Spinal cord (tissue), 10 donors: ENCODE results near the gene NUP153. TPM values are rescaled to one million over a fixed set of nuclear protein-coding genes. Genes with fewer than 3 reads are reported as not detected.

Experiments used
- DNase-seq, 6 donors: peaks; one replicate each; pipeline versions ENCODE4 v3.0.0 to v3.0.0-alpha.2; 2013 to 2015; ENCODE audit warnings: low spot score in 6 of 6, low read depth in 4 of 6
- H3K27ac ChIP-seq: one replicate; pipeline ENCODE4 v1.5.1; 2013; ENCODE audit warnings: low read depth, low read length, control low read depth
- H3K27me3 ChIP-seq: one replicate; pipeline ENCODE4 v1.6.1; 2013; ENCODE audit warnings: low read length; ENCODE audit not compliant: control insufficient read depth, insufficient read depth
- H3K36me3 ChIP-seq: one replicate; pipeline ENCODE4 v1.6.1; 2013; ENCODE audit warnings: low read length; ENCODE audit not compliant: control insufficient read depth, insufficient read depth
- H3K4me1 ChIP-seq: one replicate; pipeline ENCODE4 v1.6.1; 2013; ENCODE audit warnings: low read length; ENCODE audit not compliant: control insufficient read depth, insufficient read depth
- H3K4me3 ChIP-seq: one replicate; pipeline ENCODE4 v1.5.1; 2013; ENCODE audit warnings: low read depth, low read length, control low read depth
- H3K9me3 ChIP-seq: one replicate; pipeline ENCODE4 v1.6.1; 2013; ENCODE audit warnings: low read length; ENCODE audit not compliant: control insufficient read depth, insufficient read depth
- WGBS: methylation state at CpG from one replicate; pipeline ENCODE4 v1.1.5; 2013; ENCODE audit warnings: missing lambda C conversion rate; ENCODE audit not compliant: insufficient coverage; 5-methylcytosine and 5-hydroxymethylcytosine counted together
- polyA plus RNA-seq, 2 donors: library from polyadenylated mRNA; unstranded; fragments of 120-200 nt; gene quantifications; one replicate each; pipeline ENCODE4 v1.2.1, GENCODE V29; 2013; ENCODE audit not compliant: insufficient read length in 2 of 2
- total RNA-seq, 2 donors: library from RNA; depleted of rRNA in 1 of 2; stranded (reverse); fragments of 120-200 nt in 1 of 2; fragments of >200 nt in 1 of 2; gene quantifications; one replicate each; pipeline versions ENCODE4 v1.2.3 to v1.2.4, GENCODE V29; 2013 to 2014
- donor health status: healthy.

The NUP153 gene
- total and polyA plus RNA-seq, 4 donors, result 33.2 to 45.4 (median 37.1) TPM

DNA sequence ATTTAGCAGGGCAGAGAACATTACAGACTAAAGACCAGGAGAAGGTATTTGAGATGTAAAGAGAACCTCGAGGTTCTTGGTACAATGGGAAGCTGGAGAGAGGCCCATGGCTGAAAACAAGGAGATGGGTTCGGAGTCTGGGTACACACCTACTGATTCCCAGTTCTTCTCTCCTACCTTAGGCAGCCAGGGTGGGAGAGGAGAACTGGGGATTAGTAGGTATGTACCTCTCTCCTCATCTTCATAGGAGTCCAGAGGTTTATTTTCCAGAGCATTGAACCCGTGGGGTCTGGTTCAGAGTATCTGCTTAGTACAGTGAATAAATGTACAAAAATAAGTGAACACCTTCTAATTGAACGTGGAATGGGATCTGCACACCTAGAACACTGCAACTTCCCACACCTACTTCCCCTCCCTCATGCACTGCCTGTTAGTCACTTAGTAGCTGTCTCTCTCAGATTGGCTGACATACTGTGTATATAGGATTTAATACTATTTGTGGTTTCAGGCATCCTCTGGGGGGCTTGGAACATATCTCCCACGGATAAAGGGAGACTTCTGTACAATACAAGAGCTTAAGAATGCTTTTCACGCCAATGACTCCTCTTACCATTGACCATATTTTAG, 23.5 kb upstream of the NUP153 start:
- WGBS, result 100% methylated on average over 1 of the region's 6 CpGs
- peaks cover 1% of the 10 kb centered on the region for H3K4me1 ChIP-seq
- no peaks in the 10 kb centered on the region for H3K9me3 ChIP-seq
- no peak for DNase-seq
- no peak overlapping the region for H3K27ac ChIP-seq
- H3K36me3 ChIP-seq, result no peaks in the 10 kb centered on the region
- H3K27me3 ChIP-seq, result no peaks in the 10 kb centered on the region
- no peak overlapping the region for H3K4me3 ChIP-seq

DNA sequence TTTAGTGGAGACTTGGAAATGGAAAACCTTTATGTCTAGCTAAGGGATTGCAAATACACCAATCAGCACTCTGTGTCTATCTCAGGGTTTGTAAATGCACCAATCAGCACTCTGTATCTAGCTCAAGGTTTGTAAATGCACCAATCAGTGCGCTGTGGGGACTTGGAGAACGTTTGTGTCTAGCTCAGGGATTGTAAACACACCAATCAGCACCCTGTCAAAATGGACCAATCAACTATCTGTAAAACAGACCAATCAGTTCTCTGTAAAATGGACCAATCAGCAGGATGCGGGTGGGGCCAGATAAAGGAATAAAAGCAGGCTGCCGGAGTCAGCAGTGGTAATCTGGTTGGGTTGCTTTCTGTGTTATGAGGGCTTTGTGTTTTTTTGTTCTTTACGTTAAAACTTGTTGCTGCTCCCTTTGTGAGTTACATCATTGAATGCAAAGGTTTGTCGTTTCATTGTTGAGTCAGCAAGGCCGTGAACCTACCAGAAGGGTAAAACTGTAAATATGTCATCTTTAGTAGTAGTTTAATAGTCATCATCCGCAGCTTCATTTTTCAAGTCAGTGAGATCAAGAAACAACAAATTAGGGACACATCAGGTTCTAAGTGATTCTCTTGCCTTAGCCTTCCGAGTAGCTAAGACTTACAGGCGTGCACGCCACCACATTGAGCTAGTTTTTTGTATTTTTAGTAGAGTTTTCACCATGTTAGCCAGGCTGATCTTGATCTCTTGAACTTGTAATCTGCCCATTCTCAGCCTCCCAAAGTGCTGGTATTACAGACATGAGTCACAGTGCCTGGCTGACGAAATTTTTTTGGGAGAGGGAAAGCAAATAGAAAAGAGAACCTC, 22.7 kb upstream of the NUP153 start:
- H3K4me1 ChIP-seq, result peaks cover 4% of the 10 kb centered on the region
- H3K27ac ChIP-seq, result no peak overlapping the region
- DNase-seq, result no peak
- no peaks in the 10 kb centered on the region for H3K27me3 ChIP-seq
- H3K36me3 ChIP-seq, result no peaks in the 10 kb centered on the region
- WGBS, result 92% methylated on average over 6 of the region's 12 CpGs
- H3K4me3 ChIP-seq, result no peak overlapping the region
- H3K9me3 ChIP-seq, result no peaks in the 10 kb centered on the region

DNA sequence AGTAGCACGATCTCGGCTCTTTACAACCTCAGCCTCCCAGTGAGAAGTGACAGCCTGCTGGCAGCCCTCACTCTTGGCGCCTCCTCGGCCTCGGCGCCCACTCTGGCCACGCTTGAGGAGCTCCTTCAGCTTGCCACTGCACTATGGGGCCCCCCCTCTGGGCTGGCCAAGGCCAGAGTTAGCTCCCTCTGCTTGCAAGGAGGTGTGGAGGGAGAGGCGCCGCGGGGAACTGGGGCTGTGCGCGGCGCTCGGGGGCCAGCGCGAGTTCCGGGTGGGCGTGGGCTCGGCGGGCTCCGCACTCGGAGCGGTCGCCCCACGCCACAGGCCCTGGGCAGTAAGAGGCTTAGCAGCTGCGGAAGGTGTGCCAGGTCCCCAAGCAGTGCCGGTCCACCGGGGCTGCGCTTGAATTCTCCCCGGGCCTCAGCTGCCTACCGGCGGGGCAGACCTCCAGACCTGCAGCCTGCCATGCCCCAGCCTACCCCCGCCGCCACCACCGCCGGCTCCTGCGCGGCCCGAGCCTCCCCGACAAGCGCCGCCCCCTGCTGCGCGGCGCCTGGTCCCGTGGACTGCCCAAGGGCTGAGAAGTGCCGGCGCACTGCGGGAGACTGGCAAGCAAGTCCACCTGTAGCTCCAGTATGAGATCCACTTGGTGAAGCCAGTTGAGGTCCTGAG, 22.0 kb upstream of the NUP153 start:
- DNase-seq, result no peak
- H3K4me1 ChIP-seq, result peaks cover 4% of the 10 kb centered on the region
- no peak overlapping the region for H3K4me3 ChIP-seq
- 96% methylated on average over 44 of the region's 49 CpGs for WGBS
- no peaks in the 10 kb centered on the region for H3K9me3 ChIP-seq
- no peak overlapping the region for H3K27ac ChIP-seq
- no peaks in the 10 kb centered on the region for H3K36me3 ChIP-seq
- no peaks in the 10 kb centered on the region for H3K27me3 ChIP-seq

DNA sequence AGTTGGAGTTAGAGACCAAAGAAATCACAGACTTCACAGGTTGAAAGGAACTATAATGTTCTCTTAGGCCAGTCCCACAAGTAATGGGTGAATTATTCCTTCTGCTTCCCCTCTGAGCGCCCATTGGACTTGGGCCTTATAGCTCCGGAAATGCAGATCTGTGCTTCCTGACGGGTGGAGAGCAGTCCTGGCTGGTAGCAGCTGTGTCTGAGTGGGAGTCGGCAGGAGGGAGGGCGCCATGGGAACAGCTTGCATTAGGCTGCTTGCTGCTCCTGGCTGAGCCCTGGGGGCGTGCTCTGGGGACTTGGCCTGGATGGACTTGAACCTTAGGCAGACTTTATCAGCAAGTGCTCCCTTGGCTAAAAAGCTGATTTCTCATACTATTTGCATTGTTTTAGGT, 18.4 kb upstream of the NUP153 start:
- no peak overlapping the region for H3K27ac ChIP-seq
- 13% methylated on average over 6 of the region's 6 CpGs for WGBS
- no peaks in the 10 kb centered on the region for H3K9me3 ChIP-seq
- H3K4me3 ChIP-seq, result no peak overlapping the region
- no peaks in the 10 kb centered on the region for H3K27me3 ChIP-seq
- DNase-seq, result peak in 2 of 6 donors; percentile 47 to 50
- peaks cover 4% of the 10 kb centered on the region for H3K4me1 ChIP-seq
- no peaks in the 10 kb centered on the region for H3K36me3 ChIP-seq

DNA sequence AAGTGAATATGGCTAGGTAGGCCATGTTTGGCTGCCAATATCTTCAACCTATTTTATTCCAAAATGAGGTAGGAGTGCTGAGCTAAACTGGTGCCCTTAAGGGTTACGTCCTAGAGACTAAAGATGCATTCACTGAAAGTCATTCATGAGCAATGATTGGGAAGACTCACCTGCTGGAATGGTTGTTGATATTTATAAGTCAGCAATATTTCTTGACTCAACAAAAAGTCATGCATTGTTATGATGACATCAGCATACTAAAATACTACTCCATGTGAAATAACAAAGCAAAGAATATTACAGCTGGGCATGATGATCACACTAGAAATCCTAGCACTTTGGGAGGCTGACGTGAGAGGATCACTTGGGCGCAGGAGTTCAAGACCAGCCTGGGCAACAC, 17.6 kb upstream of the NUP153 start:
- H3K4me3 ChIP-seq, result no peak overlapping the region
- H3K27ac ChIP-seq, result no peak overlapping the region
- H3K9me3 ChIP-seq, result no peaks in the 10 kb centered on the region
- WGBS, result 67% methylated on average over 1 of the region's 3 CpGs
- DNase-seq, result no peak
- H3K4me1 ChIP-seq, result peaks cover 4% of the 10 kb centered on the region
- no peaks in the 10 kb centered on the region for H3K27me3 ChIP-seq
- no peaks in the 10 kb centered on the region for H3K36me3 ChIP-seq

DNA sequence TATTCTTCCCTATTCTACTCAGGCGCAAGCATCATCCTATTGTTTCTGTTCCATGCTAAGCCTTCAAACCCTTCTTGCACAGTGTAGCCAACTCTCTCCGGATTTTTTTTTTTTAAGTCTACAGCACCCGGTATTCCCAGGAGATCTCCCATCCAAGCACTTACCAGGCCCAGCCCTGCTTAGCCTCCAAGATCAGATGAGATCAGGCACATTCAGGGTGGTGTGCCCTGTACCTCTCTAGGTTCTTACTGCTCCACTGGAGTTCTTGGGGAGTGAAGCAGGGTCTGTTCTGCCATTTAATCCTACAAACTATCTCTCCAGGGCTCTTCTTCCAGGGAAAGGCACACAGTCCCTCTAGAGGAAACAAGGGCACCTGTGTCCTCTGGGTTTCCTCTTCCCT, 14.9 kb upstream of the NUP153 start:
- H3K4me3 ChIP-seq, result no peak overlapping the region
- WGBS, result 89% methylated on average over 2 of the region's 3 CpGs
- no peaks in the 10 kb centered on the region for H3K9me3 ChIP-seq
- peaks cover 4% of the 10 kb centered on the region for H3K4me1 ChIP-seq
- no peaks in the 10 kb centered on the region for H3K27me3 ChIP-seq
- no peak overlapping the region for H3K27ac ChIP-seq
- H3K36me3 ChIP-seq, result no peaks in the 10 kb centered on the region
- DNase-seq, result no peak

DNA sequence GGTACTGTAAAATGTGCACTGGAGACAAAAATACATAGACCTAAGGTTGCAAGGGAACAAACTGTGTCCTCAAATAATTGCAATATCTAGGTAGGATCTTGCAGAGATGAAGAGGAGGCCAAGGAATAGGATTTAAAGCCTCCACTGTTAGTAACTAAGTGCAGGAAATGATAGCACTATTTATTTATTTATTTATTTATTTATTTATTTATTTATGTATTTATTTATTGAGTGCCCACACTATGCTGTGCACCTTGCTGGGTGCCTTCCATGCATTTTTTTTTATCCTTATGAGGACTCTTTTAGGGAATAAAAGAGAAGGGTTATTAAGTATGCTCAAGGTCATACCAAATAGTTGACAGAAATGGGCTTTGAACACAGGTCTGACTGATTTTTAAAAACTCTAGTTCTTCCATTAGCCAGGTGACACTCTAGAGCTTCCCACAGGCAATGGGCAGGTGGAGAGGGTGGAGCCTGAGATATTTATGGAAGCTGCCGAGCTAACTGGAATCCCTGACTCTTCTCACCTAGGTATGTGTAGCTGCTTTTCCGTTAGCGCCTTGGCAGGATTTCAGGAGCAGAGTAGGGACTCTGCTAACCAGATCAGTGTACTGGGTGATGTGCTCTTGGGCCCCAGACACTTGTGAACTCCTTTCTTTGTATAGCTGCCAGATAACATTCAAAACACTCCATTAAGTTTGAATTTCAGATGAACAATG, 12.8 kb upstream of the NUP153 start:
- H3K9me3 ChIP-seq, result no peaks in the 10 kb centered on the region
- no peak overlapping the region for H3K4me3 ChIP-seq
- no peak for DNase-seq
- no peaks in the 10 kb centered on the region for H3K36me3 ChIP-seq
- H3K27ac ChIP-seq, result no peak overlapping the region
- no CpG with 5 or more reads among the region's 3 CpGs for WGBS
- H3K4me1 ChIP-seq, result no peaks in the 10 kb centered on the region
- no peaks in the 10 kb centered on the region for H3K27me3 ChIP-seq

DNA sequence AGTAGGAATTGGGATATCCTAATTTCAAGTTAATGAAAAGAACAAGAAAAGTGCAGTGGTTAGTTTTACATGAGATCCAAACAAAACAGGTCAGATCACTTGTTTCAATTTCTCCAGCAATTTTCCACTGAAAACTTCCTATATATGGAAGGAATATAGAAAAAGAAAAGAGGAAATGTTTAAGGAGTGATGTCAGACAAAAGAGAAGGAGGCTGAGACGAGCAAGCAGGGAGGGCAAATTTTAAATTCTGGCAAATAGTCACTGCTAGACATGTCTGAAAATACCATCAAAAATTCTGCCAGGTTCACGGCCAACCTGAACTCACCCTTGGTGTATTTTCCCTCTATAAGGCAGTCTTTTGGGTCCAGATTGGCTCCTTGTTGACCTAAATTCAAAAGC, 9.5 kb upstream of the NUP153 start:
- Histone ChIP-seq H3K27ac (no peak overlapping the region), H3K27me3 (no peaks in the 10 kb centered on the region), H3K4me1 (no peaks in the 10 kb centered on the region), H3K36me3 (no peaks in the 10 kb centered on the region), H3K9me3 (no peaks in the 10 kb centered on the region), H3K4me3 (no peak overlapping the region)
- DNase-seq, result no peak
- WGBS, result 81% methylated on average over 2 of the region's 2 CpGs
